IMR-90 (cell line): Measurements from ENCODE around the gene SEC24A. TPM values are rescaled to one million over a fixed set of nuclear protein-coding genes. Genes with fewer than 3 reads are reported as not detected.
"Not testable (repeated sequence)": the region's sequence is repeated elsewhere in the genome, so short reads cannot be mapped to it uniquely, and the experiment has no call there.

ENCODE experiments used
- ATAC-seq: fragments of 200-7000 bp; cut with Tn5 transposase; 2 replicates; pipeline ENCODE4 v1.9.1; 2020; ENCODE audit warnings: low read depth, mild to moderate bottlenecking, moderate library complexity
- BruUV-seq: library from RNA; stranded (reverse); fragments of 400-500 nt; replicated peaks from 2 replicates; lab custom pipeline; 2021; lab: Mats Ljungman, UMichigan
- CTCF ChIA-PET: fragments of 300-600 bp; formaldehyde crosslinking; extraction: SDS; loops from one replicate; lab custom pipeline; 2021; ENCODE audit warnings: antibody characterized with exemption; lab: Yijun Ruan, JAX
- POLR2A ChIA-PET: fragments of 300-600 bp; sonication (Branson Sonifier 250); formaldehyde crosslinking; loops from one replicate; lab custom pipeline; 2022; ENCODE audit warnings: antibody characterized with exemption; ENCODE audit not compliant: unreplicated experiment; lab: Charles Lee
- DNase-seq: peaks from one replicate; pipeline ENCODE4 v3.0.0; 2013
- H2AFZ ChIP-seq: replicated peaks from 2 replicates; pipeline ENCODE3; 2013; ENCODE audit warnings: low read length, mild to moderate bottlenecking; ENCODE audit not compliant: poor library complexity
- H2AK5ac ChIP-seq: 2 replicates; pipeline ENCODE4 v1.6.1; 2013; ENCODE audit warnings: low read depth, low read length, inconsistent platforms
- H2AK9ac ChIP-seq: replicated peaks from 2 replicates; pipeline ENCODE3; 2013; ENCODE audit warnings: mild to moderate bottlenecking, low read depth, low read length, moderate library complexity; ENCODE audit not compliant: poor library complexity
- H2BK120ac ChIP-seq: 2 replicates; pipeline ENCODE4 v1.6.1; 2013; ENCODE audit warnings: low read depth, low read length, inconsistent platforms
- H2BK15ac ChIP-seq: 3 replicates; pipeline ENCODE4 v1.6.1; 2013; ENCODE audit warnings: low read depth, low read length, inconsistent platforms
- H2BK20ac ChIP-seq: 2 replicates; pipeline ENCODE4 v1.6.1; 2013; ENCODE audit warnings: low read depth, mild to moderate bottlenecking, inconsistent platforms, low read length, moderate library complexity
- H2BK5ac ChIP-seq: 2 replicates; pipeline ENCODE4 v1.6.1; 2013; ENCODE audit warnings: mild to moderate bottlenecking, low read depth, low read length, inconsistent platforms; ENCODE audit not compliant: poor library complexity, severe bottlenecking
- H3K14ac ChIP-seq: replicated peaks from 2 replicates; pipeline ENCODE4 v1.6.1; 2013; ENCODE audit warnings: low read depth, low read length, inconsistent platforms
- H3K18ac ChIP-seq: 2 replicates; pipeline ENCODE4 v1.6.1; 2013; ENCODE audit warnings: low read depth, low read length, control low read depth
- H3K23ac ChIP-seq: 2 replicates; pipeline ENCODE4 v1.6.1; 2013; ENCODE audit warnings: low read depth, low read length, inconsistent platforms
- H3K27ac ChIP-seq: 2 replicates; pipeline ENCODE4 v1.5.1; 2013; ENCODE audit warnings: mild to moderate bottlenecking, control low read depth, low read length; ENCODE audit not compliant: insufficient read depth
- H3K27me3 ChIP-seq: 2 replicates; pipeline ENCODE4 v1.6.1; 2013; ENCODE audit warnings: low read length; ENCODE audit not compliant: control insufficient read depth, insufficient read depth
- H3K36me3 ChIP-seq: 2 replicates; pipeline ENCODE4 v1.6.1; 2013; ENCODE audit warnings: low read length, mixed read lengths; ENCODE audit not compliant: control insufficient read depth, insufficient read depth
- H3K4ac ChIP-seq: 2 replicates; pipeline ENCODE4 v1.6.1; 2013; ENCODE audit warnings: low read depth, low read length, inconsistent platforms
- H3K4me1 ChIP-seq: 2 replicates; pipeline ENCODE4 v1.6.1; 2013; ENCODE audit warnings: low read length, mixed read lengths; ENCODE audit not compliant: control insufficient read depth, insufficient read depth
- H3K4me2 ChIP-seq: 2 replicates; pipeline ENCODE4 v1.6.1; 2013; ENCODE audit warnings: low read depth, mild to moderate bottlenecking, control low read depth, low read length, moderate library complexity
- H3K4me3 ChIP-seq: 2 replicates; pipeline ENCODE4 v1.5.1; 2013; ENCODE audit warnings: low read depth, mild to moderate bottlenecking, control low read depth, low read length, moderate library complexity; ENCODE audit not compliant: insufficient read depth
- H3K56ac ChIP-seq: 2 replicates; pipeline ENCODE4 v1.6.1; 2013; ENCODE audit warnings: low read length, inconsistent platforms; ENCODE audit not compliant: insufficient read depth; ENCODE audit errors: extremely low read depth
- H3K79me1 ChIP-seq, 2 experiments: 2 replicates each; pipeline ENCODE4 v1.6.1; 2013; ENCODE audit warnings: low read length in 2 of 2, inconsistent platforms in 1 of 2, low read depth in 1 of 2
- H3K9ac ChIP-seq: 2 replicates; pipeline ENCODE4 v1.6.1; 2013; ENCODE audit warnings: low read depth, low read length, control low read depth
- H3K9me1 ChIP-seq: 2 replicates; pipeline ENCODE4 v1.6.1; 2013; ENCODE audit warnings: low read length, inconsistent platforms; ENCODE audit not compliant: insufficient read depth
- H3K9me3 ChIP-seq: 2 replicates; pipeline ENCODE4 v1.6.1; 2013; ENCODE audit warnings: low read length; ENCODE audit not compliant: control insufficient read depth, insufficient read depth
- H4K20me1 ChIP-seq: 2 replicates; pipeline ENCODE4 v1.6.1; 2013; ENCODE audit warnings: low read length, inconsistent platforms; ENCODE audit not compliant: insufficient read depth
- H4K5ac ChIP-seq: 2 replicates; pipeline ENCODE4 v1.6.1; 2013; ENCODE audit warnings: mild to moderate bottlenecking, low read depth, low read length, control low read depth
- H4K8ac ChIP-seq, 2 experiments: 2 replicates each; pipeline ENCODE4 v1.6.1; 2013; ENCODE audit warnings: low read depth in 2 of 2, low read length in 2 of 2, control low read depth in 1 of 2, inconsistent platforms in 1 of 2
- H4K91ac ChIP-seq: 2 replicates; pipeline ENCODE4 v1.6.1; 2013; ENCODE audit warnings: low read depth, low read length, inconsistent platforms; ENCODE audit not compliant: insufficient read depth
- MAFK ChIP-seq: IDR thresholded peaks from 2 replicates; pipeline ENCODE4 v1.6.1; 2012; ENCODE audit warnings: low read depth, low read length, improper control_type of control experiment
- MAZ ChIP-seq: IDR thresholded peaks from 2 replicates; pipeline ENCODE4 v1.6.1; 2012; ENCODE audit warnings: low read depth, mild to moderate bottlenecking, low read length, improper control_type of control experiment, moderate library complexity, borderline replicate concordance
- NFE2L2 ChIP-seq: fragments of 150-350 bp; IDR thresholded peaks from 2 replicates; pipeline ENCODE4 v1.6.1; 2016; ENCODE audit warnings: low read depth, mild to moderate bottlenecking, low read length
- POLR2A ChIP-seq: IDR thresholded peaks from 2 replicates; pipeline ENCODE4 v1.6.1; 2012; ENCODE audit warnings: mild to moderate bottlenecking, low read depth, low read length
- WGBS, 2 experiments: methylation state at CpG; one replicate each; pipeline versions ENCODE4 v1.1.5 to v1.1.7; 2013; ENCODE audit warnings: missing lambda C conversion rate in 2 of 2; ENCODE audit not compliant: insufficient read length in 1 of 2; ENCODE audit errors: extremely low coverage in 2 of 2; 5-methylcytosine and 5-hydroxymethylcytosine counted together
- dilution Hi-C: fragments of 300-500 bp; cut with HindIII; formaldehyde crosslinking; loops from one replicate; pipeline ENCODE4 v1.14.3; 2018; ENCODE audit warnings: low sequenced_read_pairs; ENCODE audit not compliant: unreplicated experiment
- in situ Hi-C: fragments of 300-500 bp; cut with MboI; formaldehyde crosslinking; loops from 3 replicates; pipeline ENCODE4 v1.14.3; 2019; ENCODE audit warnings: low sequenced_read_pairs, inconsistent platforms, mixed read lengths
- intact Hi-C: fragments of 100-400 bp; cut with micrococcal nuclease; formaldehyde crosslinking; loops from 2 replicates; pipeline ENCODE4 v1.10.0; 2022
- polyA plus RNA-seq, 3 experiments: library from polyadenylated mRNA; depleted of rRNA; stranded (reverse); fragments of >200 nt; gene quantifications; 2 replicates each; pipeline ENCODE4 v1.2.3, GENCODE V29; 2012; ENCODE audit warnings: low replicate concordance in 1 of 3
- total RNA-seq: library from RNA; depleted of rRNA; stranded (reverse); fragments of >200 nt; gene quantifications from 2 replicates; pipeline ENCODE4 v1.2.3, GENCODE V29; 2012
- TF ChIP-seq, protein P1 (sequence below): fragments of 150-350 bp; IDR thresholded peaks from 2 replicates; pipeline ENCODE4 v1.6.1; 2016; ENCODE audit warnings: low read depth, mild to moderate bottlenecking, low read length, moderate library complexity, borderline replicate concordance

SEC24A gene
- total and polyA plus RNA-seq, 2 of the 4 experiments (the other 2 are of a cell fraction): 23.9 to 28.1 TPM

DNA sequence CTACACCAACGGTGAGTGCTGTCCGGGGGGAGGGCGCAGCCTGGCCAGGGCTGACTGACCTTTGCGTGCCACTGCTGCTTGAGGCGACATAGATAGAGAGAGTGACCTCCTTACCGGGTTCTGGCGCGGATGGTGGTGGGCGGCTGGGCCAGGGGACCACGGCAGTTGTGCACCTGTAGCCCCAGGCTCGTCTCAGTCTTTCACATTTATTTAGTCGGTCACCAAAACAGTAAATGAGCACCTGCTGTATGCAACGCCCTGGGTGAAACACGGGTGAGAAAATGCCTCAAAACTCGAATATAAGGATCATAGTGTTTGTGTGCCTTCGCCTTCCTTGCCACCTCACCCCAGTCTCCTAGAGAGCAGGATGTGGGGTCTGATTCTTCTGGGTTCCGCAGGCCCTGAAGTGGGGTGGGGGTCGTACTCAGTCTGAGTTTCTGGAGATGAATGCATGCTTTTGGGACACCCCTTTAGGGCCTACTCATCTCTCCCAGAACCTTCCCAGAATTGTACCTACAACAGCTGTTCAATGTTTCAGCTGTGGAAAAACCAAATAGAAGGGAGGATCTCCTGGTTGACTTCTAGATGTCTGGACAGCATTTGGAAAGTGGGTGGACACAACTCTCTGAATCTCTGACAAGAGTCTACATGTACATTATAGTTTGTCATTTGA, 714 bp downstream of the SEC24A start:
- Histone ChIP-seq H4K8ac (peak overlapping the region; percentile 79 to 93), H3K4me1 (no peaks in the 10 kb centered on the region), H3K4ac (peak overlapping the region; percentile 94), H2AK9ac (peak overlapping the region; percentile 97), H2BK20ac (no peak overlapping the region), H3K27ac (peak overlapping the region; percentile 90), H4K91ac (peak overlapping the region; percentile 89), H3K23ac (peak overlapping the region; percentile 97), H3K9ac (peak overlapping the region; percentile 99), H3K14ac (peak overlapping the region; percentile 95), H2AK5ac (peak overlapping the region; percentile 93), H3K4me3 (peak overlapping the region; percentile 97), H3K4me2 (peak overlapping the region; percentile 85), H2BK5ac (peak overlapping the region; percentile 92), H3K27me3 (no peaks in the 10 kb centered on the region), H3K79me1 (peaks cover 6 to 21% of the 10 kb centered on the region in 2 experiments; a peak in 2 of 4 replicates), H3K18ac (peak overlapping the region; percentile 64), H3K56ac (peak overlapping the region; percentile 94), H4K20me1 (peaks cover 47% of the 10 kb centered on the region), H3K36me3 (peaks cover 5% of the 10 kb centered on the region; the same call in 1 of the 2 replicates), H3K9me3 (no peaks in the 10 kb centered on the region), H2BK120ac (peak overlapping the region; percentile 28; the same call in 1 of the 2 replicates), H3K9me1 (peaks cover 4% of the 10 kb centered on the region), H4K5ac (peak overlapping the region; percentile 73), H2BK15ac (peak overlapping the region; percentile 9; the same call in 2 of the 3 replicates), H2AFZ (peak overlapping the region; percentile 93)
- BruUV-seq: no TSS peak
- dilution Hi-C loops (no loop called here), intact Hi-C loops (no loop called here), in situ Hi-C loops (no loop called here)
- TF ChIP-seq MAZ (no peak), POLR2A (peak; percentile 18; the same call in 1 of the 2 replicates), MAFK (no peak), NFE2L2 (no peak)
- TF ChIP-seq, protein P1, sequence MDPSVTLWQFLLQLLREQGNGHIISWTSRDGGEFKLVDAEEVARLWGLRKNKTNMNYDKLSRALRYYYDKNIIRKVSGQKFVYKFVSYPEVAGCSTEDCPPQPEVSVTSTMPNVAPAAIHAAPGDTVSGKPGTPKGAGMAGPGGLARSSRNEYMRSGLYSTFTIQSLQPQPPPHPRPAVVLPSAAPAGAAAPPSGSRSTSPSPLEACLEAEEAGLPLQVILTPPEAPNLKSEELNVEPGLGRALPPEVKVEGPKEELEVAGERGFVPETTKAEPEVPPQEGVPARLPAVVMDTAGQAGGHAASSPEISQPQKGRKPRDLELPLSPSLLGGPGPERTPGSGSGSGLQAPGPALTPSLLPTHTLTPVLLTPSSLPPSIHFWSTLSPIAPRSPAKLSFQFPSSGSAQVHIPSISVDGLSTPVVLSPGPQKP: no peak
- ChIA-PET CTCF (interaction anchor here (0.5 kb wide), 1 partner anchor 190 kb away, joined by 3 read pairs; no protein-coding TSS in a partner anchor), POLR2A (no interaction called here)
- ATAC-seq (peak; percentile 42; the same call in 1 of the 2 replicates), DNase-seq (peak; percentile 8)
- 0% methylated on average over 1 of the region's 18 CpGs; no CpG with 5 or more reads in 1 of the 2 experiments for WGBS, 2 experiments

- CTCF ChIA-PET, H2AFZ ChIP-seq, dilution Hi-C loops, H2BK20ac ChIP-seq, H4K5ac ChIP-seq, H3K14ac ChIP-seq, BruUV-seq, H3K27ac ChIP-seq, H3K56ac ChIP-seq, H2BK15ac ChIP-seq, DNase-seq, ATAC-seq, H3K18ac ChIP-seq, H4K91ac ChIP-seq, H3K4ac ChIP-seq, H4K8ac ChIP-seq, H3K36me3 ChIP-seq, H3K27me3 ChIP-seq, H3K9me1 ChIP-seq, in situ Hi-C loops, intact Hi-C loops, H3K4me1 ChIP-seq, H2AK9ac ChIP-seq, POLR2A ChIA-PET, H2BK120ac ChIP-seq, H3K9me3 ChIP-seq: not testable (repeated sequence)
- WGBS, 2 experiments: 83% methylated on average over 1 of the region's 6 CpGs; no CpG with 5 or more reads in 1 of the 2 experiments
- Histone ChIP-seq H3K4me3 (peak overlapping the region; percentile 97), H2AK5ac (peak overlapping the region; percentile 35; the same call in 1 of the 2 replicates), H4K20me1 (peaks cover 61% of the 10 kb centered on the region), H3K23ac (0 out of 2 replicates have a peak overlapping the region, but pooled peaks have one; percentile 71), H3K9ac (peak overlapping the region; percentile 53; the same call in 1 of the 2 replicates), H3K79me1 (peaks cover 6 to 26% of the 10 kb centered on the region in 2 experiments; a peak in 2 of 4 replicates), H2BK5ac (peak overlapping the region; percentile 27), H3K4me2 (peak overlapping the region; percentile 81)
These were observed 2.1 kb downstream of the SEC24A start for GRCh38 chr5:134650660-134651059.
